Omental fat pad (tissue), 4 donors: ENCODE results near the gene MYLK2. TPM values are rescaled to one million over a fixed set of nuclear protein-coding genes. Genes with fewer than 3 reads are reported as not detected.
A peak's percentile ranks its signal among the peaks of the same experiment; 100 is the strongest.

ENCODE experiments used
- ATAC-seq: fragments of 150-250 bp; one replicate; pipeline ENCODE4 v1.9.1; 2016; ENCODE audit warnings: mild to moderate bottlenecking, moderate library complexity; ENCODE audit not compliant: low FRiP score
- DNase-seq: peaks from one replicate; pipeline ENCODE4 v3.0.0-alpha.2; 2019; ENCODE audit warnings: low spot score
- CTCF ChIP-seq, 3 donors: fragments of 450-650 bp; IDR thresholded peaks; one replicate each; pipeline ENCODE4 v1.5.1; 2016 to 2017; ENCODE audit warnings: antibody characterized with exemption in 3 of 3, mild to moderate bottlenecking in 3 of 3, moderate library complexity in 2 of 3
- total RNA-seq, 4 donors: library from RNA; depleted of rRNA; stranded (reverse); fragments of >200 nt; gene quantifications; one replicate each; pipeline ENCODE4 v1.1.0, GENCODE V29; 2016

Gene MYLK2
- total RNA-seq, 4 donors from 2014 or later: 0.12 TPM; not detected in 3

GRCh38 chr20:31829731-31830130 is 10.6 kb downstream of the MYLK2 start:
- TF ChIP-seq CTCF (IDR thresholded peaks at IDR 0.05): no peak
- DNase-seq (no peak), ATAC-seq (no peak)

GRCh38 chr20:31830406-31830981 is 11.3 kb downstream of the MYLK2 start:
- no peak for TF ChIP-seq CTCF (IDR thresholded peaks at IDR 0.05)
- DNase-seq (no peak), ATAC-seq (no peak)

- TF ChIP-seq CTCF (IDR thresholded peaks at IDR 0.05): no peak
- DNase-seq (no peak), ATAC-seq (no peak)
These were observed 12.1 kb downstream of the MYLK2 start for GRCh38 chr20:31831211-31831610.

GRCh38 chr20:31831771-31832306 is 12.7 kb downstream of the MYLK2 start:
- no peak for DNase-seq

GRCh38 chr20:31833130-31833930 is 14.2 kb downstream of the MYLK2 start:
- ATAC-seq (no peak), DNase-seq (peak; percentile 93)

More at GRCh38 chr20:31831771-31832306, 12.7 kb downstream of the MYLK2 start:
- ATAC-seq: no peak
- TF ChIP-seq CTCF (IDR thresholded peaks at IDR 0.05): no peak

GRCh38 chr20:31833931-31834521 is 14.9 kb downstream of the MYLK2 start:
- ATAC-seq: no peak
- no peak for DNase-seq
- no peak for TF ChIP-seq CTCF (IDR thresholded peaks at IDR 0.05)

More at GRCh38 chr20:31833130-31833930, 14.2 kb downstream of the MYLK2 start:
- no peak for TF ChIP-seq CTCF (IDR thresholded peaks at IDR 0.05)
